ENCODE results near the gene PELI2.

The PELI2 gene

GRCh38 chr14:56208520-56208919, 90.3 kb downstream of the PELI2 start:
- DNase-seq: no peak

GRCh38 chr14:56210571-56210970, 92.4 kb downstream of the PELI2 start:
- no peak for DNase-seq

- DNase-seq: no peak
These were observed 92.9 kb downstream of the PELI2 start for GRCh38 chr14:56211084-56211483.

- no peak for DNase-seq
These were observed 93.6 kb downstream of the PELI2 start for GRCh38 chr14:56211844-56212243.

- no peak for DNase-seq
These were observed 94.3 kb downstream of the PELI2 start for GRCh38 chr14:56212521-56212920.

GRCh38 chr14:56213306-56213705, 95.1 kb downstream of the PELI2 start:
- DNase-seq: no peak

GRCh38 chr14:56215180-56215579, 97.0 kb downstream of the PELI2 start:
- DNase-seq: no peak

- DNase-seq: no peak
These were observed 98.6 kb downstream of the PELI2 start for GRCh38 chr14:56216626-56217379.

- no peak for DNase-seq
These were observed 99.3 kb downstream of the PELI2 start for GRCh38 chr14:56217380-56218045.

GRCh38 chr14:56219666-56220413, 101.6 kb downstream of the PELI2 start:
- no peak for DNase-seq

GRCh38 chr14:56221382-56222128, 103.3 kb downstream of the PELI2 start:
- DNase-seq: no peak

- no peak for DNase-seq
These were observed 106.0 kb downstream of the PELI2 start for GRCh38 chr14:56224229-56224628.

GRCh38 chr14:56224691-56225681, 106.8 kb downstream of the PELI2 start:
- DNase-seq: no peak

- DNase-seq: no peak
These were observed 117.2 kb downstream of the PELI2 start for GRCh38 chr14:56235388-56235787.

GRCh38 chr14:56237398-56237797, 119.2 kb downstream of the PELI2 start:
- DNase-seq: no peak

GRCh38 chr14:56241461-56241860, 123.2 kb downstream of the PELI2 start:
- no peak for DNase-seq

GRCh38 chr14:56243110-56243509, 124.9 kb downstream of the PELI2 start:
- no peak for DNase-seq

GRCh38 chr14:56244138-56244789, 126.1 kb downstream of the PELI2 start:
- DNase-seq: no peak

GRCh38 chr14:56247495-56248200, 129.4 kb downstream of the PELI2 start:
- DNase-seq: no peak

- DNase-seq: no peak
These were observed 130.2 kb downstream of the PELI2 start for GRCh38 chr14:56248442-56248841.

- DNase-seq: no peak
These were observed 142.8 kb downstream of the PELI2 start for GRCh38 chr14:56261046-56261445.

Measured in SW 1271 (cell line).